ENCODE data around the gene PLCG2.

The PLCG2 gene

DNA sequence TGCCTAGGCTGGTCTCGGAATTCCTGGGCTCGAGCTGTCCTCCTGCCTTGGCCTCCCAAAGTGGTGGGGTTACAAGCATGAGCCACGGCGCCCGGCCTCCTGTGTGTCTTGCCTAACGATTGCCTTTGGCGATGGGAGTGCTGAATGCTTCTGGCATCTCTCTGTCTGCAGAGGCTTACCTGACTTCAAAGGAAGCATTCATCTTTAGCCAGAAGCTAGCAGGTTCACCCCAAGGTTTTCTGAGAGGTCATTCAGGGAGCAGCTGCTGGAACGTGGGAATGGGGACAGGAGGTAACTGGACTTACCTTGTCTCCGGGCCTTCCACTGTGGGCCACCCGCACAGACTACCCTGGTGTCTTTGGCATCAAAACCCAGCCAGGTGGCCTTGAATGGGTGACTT is 54.7 kb downstream of the PLCG2 start:
- Histone ChIP-seq H3K4me3 (ENCODE audit: low read depth in 1 of 2, low read length in 2 of 2) (no peak overlapping the region), H3K4me2 (ENCODE audit: insufficient read depth, low read length) (no peak overlapping the region), H4K20me1 (ENCODE audit: insufficient read depth, low read length) (no peaks in the 10 kb centered on the region), H3K9ac (ENCODE audit: low read depth, low read length) (no peak overlapping the region), H2AFZ (ENCODE audit: low read depth, low read length) (no peak overlapping the region), H3K79me2 (ENCODE audit: insufficient read depth, low read length) (no peaks in the 10 kb centered on the region), H3K27ac (ENCODE audit: low read length) (no peak overlapping the region), H3K9me3 (ENCODE audit: insufficient read depth, low read length, severe bottlenecking) (no peaks in the 10 kb centered on the region), H3K4me1 (ENCODE audit: insufficient read depth, low read length) (peaks cover 10% of the 10 kb centered on the region), H3K27me3 (ENCODE audit: insufficient read depth, low read length, poor library complexity) (peaks cover 27% of the 10 kb centered on the region), H3K36me3 (ENCODE audit: insufficient read depth, low read length) (no peaks in the 10 kb centered on the region)
- ATAC-seq (ENCODE audit: insufficient read depth, low read depth) (no peak), DNase-seq (no peak)
- TF ChIP-seq EZH2 (IDR thresholded peaks at IDR 0.05; ENCODE audit: borderline replicate concordance, low read depth, low read length, severe bottlenecking) (no peak), CTCF (IDR thresholded peaks at IDR 0.05; ENCODE audit: borderline replicate concordance, extremely low read depth, low read length, poor library complexity, severe bottlenecking) (no peak)

DNA sequence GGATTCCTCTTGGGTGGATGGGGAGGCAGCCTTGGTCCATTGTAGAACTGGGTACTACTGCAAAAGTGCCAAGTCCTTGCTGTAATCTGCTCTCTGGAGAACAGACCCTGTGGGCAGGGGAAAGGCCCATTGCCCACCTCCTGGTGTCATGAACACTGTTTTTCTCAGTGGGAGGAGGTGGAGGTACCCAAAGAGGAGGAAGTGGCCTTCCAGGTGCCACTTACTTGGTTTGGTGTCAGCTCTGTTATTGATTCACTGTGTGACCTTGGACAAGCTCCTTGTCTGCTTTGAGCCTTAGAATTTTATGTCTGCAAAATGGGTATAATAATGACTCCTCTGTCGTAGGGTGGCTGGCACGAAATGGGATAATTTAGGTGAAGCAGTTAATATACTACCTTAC is 55.8 kb downstream of the PLCG2 start:
- Histone ChIP-seq H2AFZ (ENCODE audit: low read depth, low read length) (no peak overlapping the region), H3K27ac (ENCODE audit: low read length) (no peak overlapping the region), H3K9ac (ENCODE audit: low read depth, low read length) (no peak overlapping the region), H3K4me3 (ENCODE audit: low read depth in 1 of 2, low read length in 2 of 2) (no peak overlapping the region), H4K20me1 (ENCODE audit: insufficient read depth, low read length) (no peaks in the 10 kb centered on the region), H3K79me2 (ENCODE audit: insufficient read depth, low read length) (no peaks in the 10 kb centered on the region), H3K4me1 (ENCODE audit: insufficient read depth, low read length) (peaks cover 10% of the 10 kb centered on the region), H3K9me3 (ENCODE audit: insufficient read depth, low read length, severe bottlenecking) (no peaks in the 10 kb centered on the region), H3K36me3 (ENCODE audit: insufficient read depth, low read length) (no peaks in the 10 kb centered on the region), H3K4me2 (ENCODE audit: insufficient read depth, low read length) (no peak overlapping the region), H3K27me3 (ENCODE audit: insufficient read depth, low read length, poor library complexity) (peaks cover 23% of the 10 kb centered on the region)
- no peak for ATAC-seq (ENCODE audit: insufficient read depth, low read depth)
- TF ChIP-seq CTCF (IDR thresholded peaks at IDR 0.05; ENCODE audit: borderline replicate concordance, extremely low read depth, low read length, poor library complexity, severe bottlenecking) = no peak
- TF ChIP-seq EZH2 (IDR thresholded peaks at IDR 0.05; ENCODE audit: borderline replicate concordance, low read depth, low read length, severe bottlenecking) = no peak
- no peak for DNase-seq

DNA sequence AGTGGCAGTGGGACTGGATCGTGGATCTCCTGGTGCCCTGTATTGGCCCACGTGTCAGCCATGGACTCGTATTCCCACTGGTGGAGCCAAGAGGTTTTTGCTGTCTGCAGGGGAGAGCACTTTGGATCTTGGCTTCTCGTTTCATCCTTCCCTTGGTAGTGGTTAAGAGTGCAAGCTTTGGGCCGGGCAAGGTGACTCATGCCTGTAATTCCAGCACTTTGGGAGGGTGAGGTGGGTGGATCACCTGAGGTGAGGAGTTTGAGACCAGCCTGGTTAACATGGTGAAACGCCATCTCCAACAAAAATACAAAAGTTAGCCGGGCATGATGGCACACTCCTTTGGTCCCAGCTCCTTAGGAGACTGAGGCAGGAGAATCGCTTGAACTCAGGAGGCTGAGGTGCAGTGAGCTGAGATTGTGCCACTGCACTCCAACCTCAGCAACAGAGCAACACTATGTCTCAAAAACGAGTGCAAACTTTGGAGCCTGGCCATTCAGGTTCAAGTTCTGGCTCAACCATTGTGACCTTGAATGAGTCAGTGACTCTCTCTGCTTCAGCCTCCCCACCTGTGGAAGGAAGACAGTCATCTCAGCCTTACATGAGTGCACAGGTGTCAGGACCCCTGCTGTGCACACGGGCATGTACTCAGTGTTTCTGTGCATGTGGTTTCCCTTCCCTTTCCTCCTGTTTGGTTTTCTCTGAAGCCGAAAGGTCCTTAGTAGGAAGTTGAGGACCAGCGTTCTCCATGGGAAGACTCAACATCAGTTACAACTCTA is 57.4 kb downstream of the PLCG2 start:
- Histone ChIP-seq H3K27ac (ENCODE audit: low read length) (no peak overlapping the region), H3K9me3 (ENCODE audit: insufficient read depth, low read length, severe bottlenecking) (no peaks in the 10 kb centered on the region), H3K79me2 (ENCODE audit: insufficient read depth, low read length) (no peaks in the 10 kb centered on the region), H3K4me2 (ENCODE audit: insufficient read depth, low read length) (no peak overlapping the region), H3K4me3 (ENCODE audit: low read depth in 1 of 2, low read length in 2 of 2) (no peak overlapping the region), H3K4me1 (ENCODE audit: insufficient read depth, low read length) (peaks cover 7% of the 10 kb centered on the region), H3K27me3 (ENCODE audit: insufficient read depth, low read length, poor library complexity) (peaks cover 15% of the 10 kb centered on the region), H3K36me3 (ENCODE audit: insufficient read depth, low read length) (no peaks in the 10 kb centered on the region), H4K20me1 (ENCODE audit: insufficient read depth, low read length) (no peaks in the 10 kb centered on the region), H3K9ac (ENCODE audit: low read depth, low read length) (no peak overlapping the region), H2AFZ (ENCODE audit: low read depth, low read length) (no peak overlapping the region)
- ATAC-seq (ENCODE audit: insufficient read depth, low read depth) (no peak), DNase-seq (no peak)
- TF ChIP-seq CTCF (IDR thresholded peaks at IDR 0.05; ENCODE audit: borderline replicate concordance, extremely low read depth, low read length, poor library complexity, severe bottlenecking) = no peak
- TF ChIP-seq EZH2 (IDR thresholded peaks at IDR 0.05; ENCODE audit: borderline replicate concordance, low read depth, low read length, severe bottlenecking) = no peak

All from DND-41 (cell line).